ENCODE results near the gene ZNF232.
"Not testable (repeated sequence)": the region's sequence is repeated elsewhere in the genome, so short reads cannot be mapped to it uniquely, and the experiment has no call there.

The ZNF232 gene

DNA sequence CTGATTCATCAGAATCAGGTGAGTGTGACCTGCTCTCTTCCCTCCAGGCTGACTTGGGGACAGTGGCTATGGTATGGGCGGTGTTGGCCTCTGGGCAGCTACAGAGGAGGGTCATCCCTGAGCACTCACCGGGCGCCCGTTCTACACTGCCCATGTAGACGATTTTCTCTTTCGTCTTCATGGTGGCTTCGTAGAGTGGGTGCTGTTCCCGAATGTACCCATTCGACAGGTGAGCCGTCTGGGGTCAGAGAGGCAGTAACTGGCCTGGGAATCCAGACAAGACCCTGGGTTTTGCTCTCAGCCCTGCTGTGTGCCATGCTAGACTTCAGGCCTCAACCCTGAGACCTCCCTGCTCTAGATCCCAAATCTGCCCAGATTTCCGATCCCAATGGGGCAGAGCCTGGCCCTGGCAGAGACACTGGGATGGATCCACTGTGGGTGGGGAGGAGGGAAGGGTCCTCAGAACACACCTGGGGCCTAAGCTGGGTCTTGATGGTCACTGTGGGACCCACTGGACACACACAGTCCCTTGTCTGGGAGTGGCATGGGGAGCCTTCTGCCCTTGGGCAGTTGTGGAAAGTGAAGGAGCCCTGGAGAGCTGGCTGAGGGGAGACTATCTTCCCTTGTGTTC lies 17.3 kb upstream of the ZNF232 start:
- TF ChIP-seq, protein P1, sequence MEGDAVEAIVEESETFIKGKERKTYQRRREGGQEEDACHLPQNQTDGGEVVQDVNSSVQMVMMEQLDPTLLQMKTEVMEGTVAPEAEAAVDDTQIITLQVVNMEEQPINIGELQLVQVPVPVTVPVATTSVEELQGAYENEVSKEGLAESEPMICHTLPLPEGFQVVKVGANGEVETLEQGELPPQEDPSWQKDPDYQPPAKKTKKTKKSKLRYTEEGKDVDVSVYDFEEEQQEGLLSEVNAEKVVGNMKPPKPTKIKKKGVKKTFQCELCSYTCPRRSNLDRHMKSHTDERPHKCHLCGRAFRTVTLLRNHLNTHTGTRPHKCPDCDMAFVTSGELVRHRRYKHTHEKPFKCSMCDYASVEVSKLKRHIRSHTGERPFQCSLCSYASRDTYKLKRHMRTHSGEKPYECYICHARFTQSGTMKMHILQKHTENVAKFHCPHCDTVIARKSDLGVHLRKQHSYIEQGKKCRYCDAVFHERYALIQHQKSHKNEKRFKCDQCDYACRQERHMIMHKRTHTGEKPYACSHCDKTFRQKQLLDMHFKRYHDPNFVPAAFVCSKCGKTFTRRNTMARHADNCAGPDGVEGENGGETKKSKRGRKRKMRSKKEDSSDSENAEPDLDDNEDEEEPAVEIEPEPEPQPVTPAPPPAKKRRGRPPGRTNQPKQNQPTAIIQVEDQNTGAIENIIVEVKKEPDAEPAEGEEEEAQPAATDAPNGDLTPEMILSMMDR (IDR thresholded peaks at IDR 0.05; ENCODE audit: control insufficient read depth, insufficient read depth, low read depth, low read length, missing control alignments) = no peak
- no peak overlapping the region for H3K4me3 ChIP-seq (ENCODE audit: control insufficient read depth, low read depth, low read length)
- DNase-seq (ENCODE audit: low read depth) = no peak

GRCh38 chr17:5128387-5128786 lies 16.7 kb upstream of the ZNF232 start:
- not testable (repeated sequence) for H3K4me3 ChIP-seq (ENCODE audit: control insufficient read depth, low read depth, low read length); DNase-seq (ENCODE audit: low read depth)

GRCh38 chr17:5127910-5128309 lies 16.2 kb upstream of the ZNF232 start:
- no peak for DNase-seq (ENCODE audit: low read depth)
- no peak overlapping the region for H3K4me3 ChIP-seq (ENCODE audit: control insufficient read depth, low read depth, low read length)
- TF ChIP-seq, protein P1 (IDR thresholded peaks at IDR 0.05; ENCODE audit: control insufficient read depth, insufficient read depth, low read depth, low read length, missing control alignments) = no peak

GRCh38 chr17:5126719-5127488 lies 15.2 kb upstream of the ZNF232 start:
- H3K4me3 ChIP-seq (ENCODE audit: control insufficient read depth, low read depth, low read length) = no peak overlapping the region
- TF ChIP-seq, protein P1 (IDR thresholded peaks at IDR 0.05; ENCODE audit: control insufficient read depth, insufficient read depth, low read depth, low read length, missing control alignments) = no peak
- no peak for DNase-seq (ENCODE audit: low read depth)

DNA sequence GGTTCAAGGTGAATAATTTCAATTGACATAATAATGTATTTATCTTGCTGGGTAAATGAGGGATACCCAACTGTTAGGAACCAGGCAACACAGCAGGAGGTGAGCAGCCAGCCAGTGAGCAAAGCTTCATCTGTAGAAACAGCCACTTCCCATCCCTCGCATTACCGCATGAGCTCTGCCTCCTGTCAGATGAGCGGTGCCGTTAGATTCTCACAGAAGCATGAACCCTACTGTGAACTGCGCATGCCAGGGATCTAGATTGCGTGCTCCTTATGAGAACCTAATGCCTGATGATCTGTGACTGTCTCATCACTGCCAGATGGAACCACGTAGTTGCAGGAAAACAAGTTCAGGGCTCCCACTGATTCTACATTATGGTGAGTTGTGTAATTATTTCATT lies 13.2 kb upstream of the ZNF232 start:
- not testable (repeated sequence) for H3K4me3 ChIP-seq (ENCODE audit: control insufficient read depth, low read depth, low read length); DNase-seq (ENCODE audit: low read depth)

DNA sequence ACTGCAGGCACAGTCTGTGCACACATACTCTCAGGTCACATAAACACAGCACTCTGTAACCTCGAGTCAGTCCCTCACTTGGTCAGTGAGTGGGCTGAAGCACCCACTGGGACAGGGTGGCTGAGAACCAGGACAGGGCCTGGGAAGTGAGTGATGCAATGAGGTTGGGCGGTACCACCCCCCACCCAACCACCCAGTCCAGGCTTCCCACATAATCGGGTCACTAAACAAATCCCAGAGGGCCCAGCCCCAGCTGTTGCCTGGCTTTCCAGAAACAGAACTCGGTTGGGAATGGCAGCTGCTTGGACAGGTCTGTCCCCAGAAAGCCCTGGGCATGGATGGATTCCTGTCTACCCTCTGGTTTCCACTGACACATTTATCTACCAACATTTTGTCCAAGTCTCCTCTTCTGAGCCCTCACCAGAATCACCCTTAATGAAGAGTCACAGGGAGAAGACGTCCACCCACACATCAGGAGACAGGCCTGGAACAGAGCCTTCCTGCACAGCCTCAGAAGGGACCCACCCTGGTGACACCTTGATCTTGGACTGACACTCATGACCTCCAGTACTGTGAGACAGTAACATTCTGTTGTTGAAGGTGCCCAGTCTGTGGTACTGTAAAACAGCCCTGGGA lies 12.6 kb upstream of the ZNF232 start:
- not testable (repeated sequence) for DNase-seq (ENCODE audit: low read depth); H3K4me3 ChIP-seq (ENCODE audit: control insufficient read depth, low read depth, low read length)

- TF ChIP-seq, protein P1 (IDR thresholded peaks at IDR 0.05; ENCODE audit: control insufficient read depth, insufficient read depth, low read depth, low read length, missing control alignments) = no peak
- no peak overlapping the region for H3K4me3 ChIP-seq (ENCODE audit: control insufficient read depth, low read depth, low read length)
- DNase-seq (ENCODE audit: low read depth) = no peak
These were observed 11.9 kb upstream of the ZNF232 start for GRCh38 chr17:5123343-5124124.
